ENCODE data around the gene DAPK1.

The DAPK1 gene

GRCh38 chr9:87622098-87622497, 124.4 kb downstream of the DAPK1 start:
- DNase-seq (ENCODE audit: low spot score), result no peak

GRCh38 chr9:87622923-87623322, 125.3 kb downstream of the DAPK1 start:
- no peak for TF ChIP-seq CTCF (IDR thresholded peaks at IDR 0.05; ENCODE audit: extremely low read depth, missing control alignments)
- DNase-seq (ENCODE audit: low spot score), result no peak

More at GRCh38 chr9:87622098-87622497, 124.4 kb downstream of the DAPK1 start:
- TF ChIP-seq CTCF (IDR thresholded peaks at IDR 0.05; ENCODE audit: extremely low read depth, missing control alignments), result no peak

- no peak for DNase-seq (ENCODE audit: low spot score)
- no peak for TF ChIP-seq CTCF (IDR thresholded peaks at IDR 0.05; ENCODE audit: extremely low read depth, missing control alignments)
Observed at GRCh38 chr9:87628346-87628745, 130.7 kb downstream of the DAPK1 start.

- no peak for TF ChIP-seq CTCF (IDR thresholded peaks at IDR 0.05; ENCODE audit: extremely low read depth, missing control alignments)
- DNase-seq (ENCODE audit: low spot score), result no peak
Observed at GRCh38 chr9:87629104-87629503, 131.4 kb downstream of the DAPK1 start.

- TF ChIP-seq CTCF (IDR thresholded peaks at IDR 0.05; ENCODE audit: extremely low read depth, missing control alignments), result no peak
- no peak for DNase-seq (ENCODE audit: low spot score)
Observed at GRCh38 chr9:87630266-87630665, 132.6 kb downstream of the DAPK1 start.

GRCh38 chr9:87630846-87631245, 133.2 kb downstream of the DAPK1 start:
- DNase-seq (ENCODE audit: low spot score), result no peak

More at GRCh38 chr9:87630846-87631245, 133.2 kb downstream of the DAPK1 start:
- no peak for TF ChIP-seq CTCF (IDR thresholded peaks at IDR 0.05; ENCODE audit: extremely low read depth, missing control alignments)
